Right cardiac atrium (tissue), 5 donors: Measurements from ENCODE around the gene GCGR. TPM values are rescaled to one million over a fixed set of nuclear protein-coding genes. Genes with fewer than 3 reads are reported as not detected.

ENCODE experiments used
- ATAC-seq, 2 donors: fragments of 200-7000 bp; cut with Tn5 transposase; one replicate each; pipeline versions ENCODE4 v1.8.0 to v1.9.1; 2020; ENCODE audit warnings: moderate library complexity in 2 of 2, mild to moderate bottlenecking in 1 of 2
- DNase-seq, 3 donors: peaks; one replicate each; pipeline ENCODE4 v3.0.0-alpha.2; 2020
- H3K27ac ChIP-seq: one replicate; pipeline ENCODE4 v1.5.1; 2013; ENCODE audit warnings: mild to moderate bottlenecking, low read length, control low read depth, moderate library complexity
- H3K27me3 ChIP-seq: one replicate; pipeline ENCODE4 v1.6.1; 2013; ENCODE audit not compliant: control insufficient read depth, insufficient read depth
- H3K4me1 ChIP-seq: one replicate; pipeline ENCODE4 v1.6.1; 2013; ENCODE audit warnings: low read length; ENCODE audit not compliant: control insufficient read depth, insufficient read depth
- H3K4me3 ChIP-seq: one replicate; pipeline ENCODE4 v1.5.1; 2013; ENCODE audit warnings: low read length, control low read depth
- H3K9me3 ChIP-seq: one replicate; pipeline ENCODE4 v1.6.1; 2013; ENCODE audit warnings: low read length; ENCODE audit not compliant: control insufficient read depth
- WGBS: extraction: QIAGEN DNeasy Blood & Tissue Kit; methylation state at CpG from one replicate; pipeline ENCODE4 v1.1.7; 2013; 5-methylcytosine and 5-hydroxymethylcytosine counted together
- intact Hi-C, 4 donors: fragments of 100-400 bp; cut with DNase I; formaldehyde crosslinking; loops; one replicate each; pipeline versions ENCODE4 v1.11.0 to v1.14.0; 2022 to 2023
- long read RNA-seq, 4 donors: library from polyadenylated mRNA; unstranded; transcript quantifications; one replicate each; pipeline ENCODE4 v2.0.0, GENCODE V29; 2020 to 2021
- polyA plus RNA-seq: library from polyadenylated mRNA; stranded (reverse); fragments of 200-250 nt; gene quantifications from one replicate; pipeline ENCODE4 v1.2.3, GENCODE V29; 2013
- total RNA-seq, 4 donors: library from RNA; stranded (reverse); fragmentation: NEBNext Ultra II Directional; extraction: Animal tissue kit (Norgen Biotek cat#: 25700); gene quantifications; one replicate each; pipeline ENCODE4 v1.2.1, GENCODE V29; 2021
- donor health status: healthy with polysubstance abuse.
- donor health status: DM: no; HTN: yes; CAD: no.
- donor health status: DM: no; HTN: no; CAD: no.
- donor health status: DM: no; HTN: yes; CAD: no; lungs with severe emphysema.
- donor health status: DM: yes; HTN: yes; CAD: no.

The GCGR gene
- total RNA-seq (not detected), polyA plus RNA-seq (not detected)
- long read RNA-seq, donor 1 = 0 reads
- long read RNA-seq, donor 2 = 0 reads
- long read RNA-seq, donor 3 = 0 reads
- long read RNA-seq, donor 4 = 0 reads

DNA sequence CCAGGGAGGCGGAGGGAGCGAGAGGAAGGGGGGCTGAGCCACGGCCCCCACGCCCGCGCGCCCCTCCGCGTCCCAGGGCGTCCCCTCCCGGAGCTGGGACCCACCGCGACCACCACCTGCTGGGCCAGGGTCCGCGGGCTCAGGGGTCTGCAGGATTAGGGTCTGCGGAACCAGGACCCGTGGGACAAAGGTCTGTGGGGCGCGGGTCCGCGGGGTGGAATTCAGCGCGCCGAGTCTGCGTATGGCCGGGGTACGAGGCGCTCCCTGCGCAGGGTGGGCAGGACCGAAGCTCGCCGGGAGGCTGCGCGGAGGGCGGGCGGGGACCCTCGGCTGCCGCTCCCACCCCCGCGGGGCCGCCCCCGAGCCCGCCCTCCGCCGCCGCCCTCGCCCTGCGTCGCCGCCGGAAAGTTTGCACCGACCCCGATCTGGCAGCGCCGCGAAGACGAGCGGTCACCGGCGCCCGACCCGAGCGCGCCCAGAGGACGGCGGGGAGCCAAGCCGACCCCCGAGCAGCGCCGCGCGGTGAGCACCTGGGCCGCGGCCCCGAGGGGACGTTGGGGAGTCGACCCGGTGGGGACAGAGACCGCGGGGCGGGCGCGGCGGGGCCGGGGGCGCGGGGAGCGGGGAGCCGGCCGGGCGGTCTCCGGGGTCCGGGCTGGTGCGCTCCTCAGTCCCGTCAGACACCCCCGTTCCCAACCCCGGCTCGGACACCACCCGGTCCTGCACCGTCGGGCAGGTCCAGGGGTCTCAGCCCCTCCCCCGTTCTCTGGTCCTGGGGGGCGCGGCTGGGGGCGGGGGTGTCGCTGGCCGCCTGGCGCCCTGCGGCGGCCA, at the start of gene GCGR:
Gene GCGR, plus strand, starts transcription at position 423 of the 831 bp plus-strand sequence. CDS start 4,869 bp downstream, outside the sequence.
- Histone ChIP-seq H3K4me3 (peak within 1 kb of the TSS; percentile 23), H3K27me3 (no peaks in the 10 kb centered on the region), H3K4me1 (no peaks in the 10 kb centered on the region), H3K9me3 (no peaks in the 10 kb centered on the region), H3K27ac (no peak within 1 kb of the TSS)
- DNase-seq (peak in 1 of 3 donors; percentile 50), ATAC-seq (no peak)
- WGBS = under 1% methylated on average over 108 of the region's 110 CpGs
- intact Hi-C loops = no loop called here

DNA sequence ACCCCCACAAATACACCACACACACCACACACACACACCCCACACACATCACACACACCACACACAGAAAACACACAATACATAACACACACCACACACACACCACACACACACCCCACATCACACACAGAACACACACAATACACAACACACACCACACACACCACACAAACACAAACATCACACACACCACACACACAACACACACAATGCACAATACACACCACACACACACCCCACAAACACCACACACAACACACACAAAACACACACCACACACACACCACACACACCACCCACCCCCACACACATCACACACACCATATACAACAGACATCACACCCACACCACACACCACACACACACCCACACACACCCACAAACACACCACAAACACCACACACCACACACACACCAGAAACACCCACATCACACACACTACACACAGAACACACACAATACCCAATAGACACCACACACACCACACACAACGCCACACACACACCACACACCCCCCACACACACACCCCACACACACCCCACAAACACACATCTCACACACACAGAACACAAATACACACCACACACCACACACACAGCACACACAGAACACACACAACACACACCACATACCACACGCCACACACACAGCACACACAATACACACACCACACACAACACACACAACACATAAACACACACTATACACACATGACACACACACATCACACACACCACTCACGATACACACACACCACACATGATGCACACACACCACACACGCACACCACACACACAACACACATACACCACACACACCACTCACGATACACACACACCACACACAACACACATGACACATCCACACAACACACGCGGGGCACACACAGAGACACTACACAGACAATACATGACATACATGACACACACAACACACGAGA, 11.0 kb upstream of the GCGR start:
- Histone ChIP-seq H3K27ac (no peak overlapping the region), H3K27me3 (no peaks in the 10 kb centered on the region), H3K9me3 (no peaks in the 10 kb centered on the region), H3K4me3 (no peak overlapping the region), H3K4me1 (no peaks in the 10 kb centered on the region)
- peak in 1 of 2 donors; percentile 13 for ATAC-seq
- DNase-seq = no peak
- WGBS = 90% methylated on average over 8 of the region's 8 CpGs
- intact Hi-C loops = no loop called here

DNA sequence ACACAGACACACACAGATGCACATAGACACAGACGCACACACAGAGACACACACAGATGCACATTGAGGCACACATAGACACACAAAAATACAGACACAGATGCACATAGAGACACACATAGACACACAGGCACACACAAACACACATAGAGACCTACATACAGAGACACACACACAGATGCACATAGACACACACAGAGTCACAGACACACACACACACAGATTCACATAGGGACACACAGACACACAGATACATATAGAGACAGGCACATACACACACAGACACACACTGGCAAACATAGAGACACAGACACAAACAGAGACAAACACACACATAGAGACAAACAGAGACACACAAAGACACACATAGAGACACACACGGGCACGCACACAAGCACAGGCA, 9.9 kb upstream of the GCGR start:
- no peak overlapping the region for H3K4me3 ChIP-seq
- H3K4me1 ChIP-seq = no peaks in the 10 kb centered on the region
- no peak for ATAC-seq
- peak in 1 of 3 donors; percentile 0 for DNase-seq
- H3K9me3 ChIP-seq = no peaks in the 10 kb centered on the region
- WGBS = 88% methylated on average over 3 of the region's 3 CpGs
- no peaks in the 10 kb centered on the region for H3K27me3 ChIP-seq
- H3K27ac ChIP-seq = no peak overlapping the region
- intact Hi-C loops = no loop called here

DNA sequence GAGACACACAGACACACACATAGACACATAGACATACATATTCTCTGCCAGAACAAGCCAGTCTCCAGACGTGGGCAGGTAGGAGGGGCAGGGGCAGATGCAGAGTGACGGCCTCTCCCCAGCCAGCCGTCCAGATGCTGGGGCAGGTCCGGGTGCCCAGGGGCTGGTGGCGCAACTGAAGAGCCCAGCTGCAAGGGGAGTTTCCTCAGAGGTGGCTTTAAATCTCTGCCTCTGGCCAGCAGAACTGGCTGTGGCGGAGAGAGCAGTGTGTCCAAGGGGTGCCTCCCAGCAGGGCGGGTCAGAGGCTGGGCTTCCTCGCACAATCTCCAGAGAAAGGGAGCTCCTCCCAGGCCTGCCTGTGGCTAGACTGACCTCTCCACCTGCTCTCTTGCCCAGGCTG, 9.4 kb upstream of the GCGR start:
- 35% methylated on average over 8 of the region's 8 CpGs for WGBS
- ATAC-seq (peak; percentile 67 to 81), DNase-seq (peak in 1 of 3 donors; percentile 28)
- intact Hi-C loops = no loop called here
- Histone ChIP-seq H3K27ac (no peak overlapping the region), H3K4me3 (no peak overlapping the region), H3K9me3 (no peaks in the 10 kb centered on the region), H3K4me1 (no peaks in the 10 kb centered on the region), H3K27me3 (no peaks in the 10 kb centered on the region)

DNA sequence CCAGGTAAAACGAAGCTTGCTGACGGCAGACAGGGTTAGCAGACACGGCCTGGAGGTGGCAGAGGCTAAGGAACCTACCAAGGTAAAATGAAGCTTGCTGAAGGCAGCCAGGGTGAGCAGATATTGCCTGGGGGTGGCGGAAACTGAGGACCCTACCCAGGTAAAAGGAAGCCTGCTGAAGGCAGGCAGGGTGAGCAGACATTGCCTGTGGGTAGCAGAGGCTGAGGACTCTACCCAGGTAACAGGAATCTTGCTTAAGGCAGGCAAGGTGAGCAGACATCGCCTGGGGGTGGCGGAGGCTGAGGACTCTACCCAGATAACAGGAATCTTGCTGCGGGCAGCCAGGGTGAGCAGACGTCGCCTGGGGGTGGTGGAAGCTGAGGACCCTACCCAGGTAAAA, 2.6 kb upstream of the GCGR start:
- no peak for ATAC-seq
- 85% methylated on average over 9 of the region's 9 CpGs for WGBS
- intact Hi-C loops = no loop called here

DNA sequence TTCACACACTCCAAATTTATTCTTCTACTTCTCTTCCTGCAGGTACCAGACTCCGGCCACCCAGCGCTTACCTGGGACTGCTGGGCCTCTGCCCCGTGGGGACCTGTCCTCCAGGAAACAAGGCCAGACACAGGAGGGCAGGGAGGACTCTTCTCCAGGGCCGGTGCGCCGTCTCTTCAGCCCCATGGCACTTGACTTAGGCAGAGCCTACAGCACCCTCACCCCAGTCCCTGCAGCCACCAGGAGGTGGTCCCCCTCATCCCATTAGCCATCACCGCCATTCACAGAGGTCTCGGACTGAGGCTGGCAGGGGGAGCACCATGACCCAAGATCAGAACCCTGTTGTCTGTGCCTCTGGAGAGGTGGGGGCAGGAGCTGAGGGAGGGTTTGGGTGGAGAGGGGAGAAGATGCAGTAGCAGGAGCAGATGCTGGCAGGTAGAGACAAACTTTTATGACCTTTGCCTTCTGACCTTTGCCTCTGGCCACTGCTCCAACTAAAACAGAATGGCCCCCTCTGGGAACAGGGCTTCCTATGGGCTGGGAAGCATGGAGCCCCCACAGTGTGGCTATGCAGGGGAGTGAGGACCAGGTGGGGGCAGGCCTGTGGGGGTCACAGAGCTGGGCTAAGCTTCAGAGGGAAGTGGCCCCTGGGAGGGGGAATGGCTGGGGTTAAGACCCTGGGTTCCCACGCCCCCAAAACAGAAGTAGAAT, 1.7 kb upstream of the GCGR start:
- no peak for ATAC-seq
- no peak overlapping the region for H3K4me3 ChIP-seq
- peak in 1 of 3 donors; percentile 21 for DNase-seq
- no peaks in the 10 kb centered on the region for H3K4me1 ChIP-seq
- no peaks in the 10 kb centered on the region for H3K27me3 ChIP-seq
- intact Hi-C loops = no loop called here
- no peak overlapping the region for H3K27ac ChIP-seq
- 81% methylated on average over 9 of the region's 9 CpGs for WGBS
- H3K9me3 ChIP-seq = no peaks in the 10 kb centered on the region

More for the DNA sequence above, 2.6 kb upstream of the GCGR start:
- Histone ChIP-seq H3K9me3 (no peaks in the 10 kb centered on the region), H3K4me3 (no peak overlapping the region), H3K27ac (no peak overlapping the region), H3K27me3 (no peaks in the 10 kb centered on the region), H3K4me1 (no peaks in the 10 kb centered on the region)
- peak in 1 of 3 donors; percentile 17 for DNase-seq

DNA sequence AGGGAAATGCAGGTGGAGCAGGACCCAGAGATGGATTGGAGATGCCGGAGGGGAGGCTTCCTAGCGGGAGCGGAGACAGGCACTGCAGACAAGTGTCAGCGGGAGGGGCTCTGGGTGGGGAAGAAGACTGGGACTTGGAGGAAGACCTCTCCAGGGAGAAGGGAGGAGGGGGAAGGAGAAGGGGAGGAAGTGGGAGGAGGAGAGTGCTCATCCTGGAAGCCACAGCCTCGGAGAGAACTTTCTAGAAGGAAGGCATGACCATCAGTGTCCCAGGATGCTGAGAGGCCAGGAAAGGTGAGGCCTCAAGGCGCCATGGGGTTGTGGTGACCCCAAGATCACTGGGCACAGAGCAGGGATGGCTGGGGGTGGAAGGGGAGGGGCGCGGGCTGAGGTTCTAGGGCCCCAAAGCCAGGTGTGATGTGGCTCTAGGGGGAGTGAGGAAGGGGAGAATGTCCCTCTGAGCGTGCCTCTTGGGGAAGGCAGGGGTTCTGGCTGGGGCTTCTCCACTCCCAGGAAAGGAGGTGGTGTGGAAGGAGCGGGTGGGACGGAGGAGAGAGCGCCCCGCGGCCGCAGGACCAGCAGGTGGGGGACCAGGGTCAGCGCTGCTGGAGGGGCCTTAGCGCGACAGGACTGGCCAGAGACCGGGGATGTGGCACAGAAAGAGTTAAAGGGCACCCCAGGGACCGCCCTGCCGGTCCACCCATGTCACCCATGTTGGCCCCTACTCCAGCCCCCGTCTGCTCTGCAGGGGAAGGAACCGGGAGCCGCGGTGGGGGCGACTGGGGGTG, 900 bp upstream of the GCGR start:
- intact Hi-C loops = no loop called here

DNA sequence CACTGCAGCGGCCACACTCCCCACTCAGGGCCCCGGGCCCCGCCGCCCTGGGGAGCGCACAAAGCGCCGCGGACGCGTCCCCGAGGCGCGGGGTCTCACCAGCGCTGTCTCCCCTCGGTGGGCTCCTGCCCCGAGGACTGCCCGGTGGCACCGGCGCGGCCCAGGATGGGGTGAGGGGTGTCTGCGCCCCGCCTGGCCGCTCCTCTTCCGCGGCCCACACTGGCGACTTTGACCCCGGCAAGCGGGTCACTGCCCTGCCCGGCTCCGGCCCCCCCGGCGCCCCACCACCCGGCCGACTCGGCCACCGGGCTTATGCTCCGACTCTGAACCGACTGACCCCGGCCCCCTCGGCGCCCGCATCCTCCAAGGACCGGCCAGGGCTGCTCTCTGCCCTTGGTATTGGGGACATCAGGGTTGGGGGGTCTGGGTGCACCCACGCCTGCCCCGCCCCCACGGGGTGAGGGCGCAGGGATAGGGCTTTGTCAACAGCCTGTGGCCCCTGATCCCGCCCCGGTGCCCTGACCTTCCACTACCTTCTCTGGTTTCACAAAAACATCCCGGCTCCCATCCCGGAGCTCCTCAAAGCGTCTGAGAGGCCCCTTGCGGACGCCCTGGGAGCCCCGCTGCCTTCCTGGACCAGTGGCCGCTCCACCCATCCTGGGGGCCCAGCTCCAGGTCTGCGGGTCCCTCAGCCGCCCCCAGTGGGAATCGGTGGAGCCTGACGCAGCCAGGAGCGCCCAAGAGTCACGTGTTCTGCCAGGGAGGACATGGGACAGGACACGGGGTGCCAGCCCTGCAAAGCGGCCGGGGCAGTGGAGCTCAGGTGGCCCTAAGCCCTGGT, 829 bp downstream of the GCGR start:
- ATAC-seq (no peak), DNase-seq (peak in 1 of 3 donors; percentile 49)
- peak overlapping the region; percentile 23 for H3K4me3 ChIP-seq
- intact Hi-C loops = no loop called here
- H3K27ac ChIP-seq = no peak overlapping the region
- H3K4me1 ChIP-seq = no peaks in the 10 kb centered on the region
- H3K9me3 ChIP-seq = no peaks in the 10 kb centered on the region
- H3K27me3 ChIP-seq = no peaks in the 10 kb centered on the region
- WGBS = 3% methylated on average over 65 of the region's 65 CpGs

More for the DNA sequence above, 900 bp upstream of the GCGR start:
- ATAC-seq (no peak), DNase-seq (peak in 1 of 3 donors; percentile 31)
- Histone ChIP-seq H3K9me3 (no peaks in the 10 kb centered on the region), H3K27ac (no peak overlapping the region), H3K4me1 (no peaks in the 10 kb centered on the region), H3K27me3 (no peaks in the 10 kb centered on the region), H3K4me3 (no peak overlapping the region)
- 29% methylated on average over 26 of the region's 26 CpGs for WGBS

DNA sequence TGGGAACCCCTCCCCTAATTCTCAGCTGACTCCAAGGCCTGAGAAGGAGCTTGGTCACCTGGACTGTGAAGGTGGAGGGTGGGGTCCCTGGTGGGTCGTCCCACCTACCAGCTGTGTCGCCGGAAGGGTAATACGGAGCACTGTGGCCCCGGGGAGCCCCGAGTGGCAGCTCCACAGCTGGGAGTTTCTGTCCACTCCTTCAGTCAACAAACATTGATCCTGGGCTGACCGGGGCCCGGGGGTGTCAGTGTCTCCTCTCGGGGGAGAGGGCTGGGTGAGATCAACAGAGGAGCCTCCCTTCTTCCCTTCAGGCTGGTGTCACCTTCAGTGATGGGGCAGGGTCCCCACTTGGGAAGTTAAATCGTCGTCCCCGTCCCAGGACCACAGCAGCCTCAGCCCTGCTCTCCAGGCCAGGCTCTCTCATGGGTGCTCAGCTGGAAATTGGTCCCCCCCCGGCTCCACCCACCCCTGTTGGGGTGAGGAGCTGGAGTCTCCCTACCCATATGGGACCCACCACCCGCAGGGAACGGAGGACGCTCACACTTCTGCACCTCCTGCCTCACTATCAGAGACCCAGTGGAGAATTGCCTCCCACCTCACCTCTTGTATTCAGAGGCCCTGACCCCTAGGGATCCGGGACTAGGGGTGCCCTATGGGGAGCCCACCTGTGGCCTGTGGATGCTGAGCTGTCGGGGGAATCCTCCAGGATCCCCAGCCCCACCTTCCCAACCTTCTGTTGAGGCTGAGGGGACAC, 1.9 kb downstream of the GCGR start:
- intact Hi-C loops = no loop called here
- no peaks in the 10 kb centered on the region for H3K27me3 ChIP-seq
- 68% methylated on average over 18 of the region's 18 CpGs for WGBS

More for the DNA sequence above, 1.9 kb downstream of the GCGR start:
- H3K4me1 ChIP-seq = no peaks in the 10 kb centered on the region
- ATAC-seq = no peak
- DNase-seq = peak in 1 of 3 donors; percentile 55
- no peak overlapping the region for H3K27ac ChIP-seq
- H3K9me3 ChIP-seq = no peaks in the 10 kb centered on the region
- no peak overlapping the region for H3K4me3 ChIP-seq
